ENCODE measurements around the gene PPP2R2B. TPM values are rescaled to one million over a fixed set of nuclear protein-coding genes. Genes with fewer than 3 reads are reported as not detected.

Gene PPP2R2B
- total RNA-seq, 4 donors from 2014 or later, result 0.53 to 2.0 (median 1.1) TPM

DNA sequence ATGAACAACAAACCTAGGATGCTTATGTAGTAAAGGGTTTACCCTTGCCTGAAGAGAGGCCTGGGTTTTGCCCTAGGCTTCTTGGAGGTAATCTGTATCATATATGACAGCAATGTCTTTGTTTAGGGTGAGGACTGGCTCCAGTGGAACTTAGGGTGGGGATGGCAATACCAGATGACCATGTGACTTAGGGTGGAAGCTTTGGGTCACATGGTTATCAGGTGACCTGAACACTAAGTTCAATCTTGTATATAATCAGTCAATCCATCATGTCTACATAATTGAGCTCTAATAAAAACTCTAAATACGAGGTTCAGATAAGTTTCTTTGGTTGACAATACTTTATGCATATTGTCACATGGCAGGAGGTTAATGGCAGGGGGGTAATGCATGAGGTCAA lies 10.6 kb upstream of the PPP2R2B start:
- no peaks in the 10 kb centered on the region for H3K9me3 ChIP-seq
- no peaks in the 10 kb centered on the region for H3K36me3 ChIP-seq
- no peak overlapping the region for H3K4me3 ChIP-seq
- no peaks in the 10 kb centered on the region for H3K27me3 ChIP-seq
- DNase-seq, result no peak
- intact Hi-C loops (cut with DNase I), result no loop called here
- H3K4me1 ChIP-seq, result peaks cover 0 to 4% (median 0%) of the 10 kb centered on the region in 3 donors
- TF ChIP-seq POLR2A (IDR thresholded peaks at IDR 0.05), result no peak
- TF ChIP-seq CTCF (IDR thresholded peaks at IDR 0.05), result no peak
- WGBS, 2 donors, result 44 to 71% methylated on average over 1 of the region's 1 CpG
- no peak overlapping the region for H3K27ac ChIP-seq

DNA sequence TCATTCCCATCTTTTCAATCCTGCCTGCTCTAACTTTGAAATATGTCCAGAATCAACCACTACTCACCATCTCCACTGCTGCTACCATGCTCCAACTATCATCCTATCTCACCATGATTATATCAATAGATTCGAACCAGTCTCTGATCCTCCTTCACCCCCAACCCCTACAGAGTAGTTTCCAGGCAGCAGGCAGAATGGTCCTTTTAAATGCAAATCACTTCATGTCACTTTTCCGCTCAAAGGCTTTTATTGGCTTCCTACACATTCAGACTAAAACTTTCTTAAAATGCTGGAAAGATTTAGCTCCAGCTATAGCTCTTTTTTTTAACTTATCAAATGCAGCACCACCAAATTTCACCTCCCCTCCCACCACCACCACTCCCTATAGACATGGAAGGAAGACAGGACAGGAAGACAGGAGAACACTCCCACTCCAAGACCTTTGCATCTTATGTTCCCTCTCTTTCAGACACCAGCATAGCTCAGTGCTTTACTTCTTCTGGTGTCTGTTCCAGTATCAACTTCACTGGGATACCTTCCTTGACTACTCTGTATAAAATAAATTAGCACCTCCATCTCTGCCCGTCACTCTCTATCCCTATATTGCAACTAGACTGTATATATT lies 9.9 kb upstream of the PPP2R2B start:
- intact Hi-C loops (cut with DNase I), result no loop called here

DNA sequence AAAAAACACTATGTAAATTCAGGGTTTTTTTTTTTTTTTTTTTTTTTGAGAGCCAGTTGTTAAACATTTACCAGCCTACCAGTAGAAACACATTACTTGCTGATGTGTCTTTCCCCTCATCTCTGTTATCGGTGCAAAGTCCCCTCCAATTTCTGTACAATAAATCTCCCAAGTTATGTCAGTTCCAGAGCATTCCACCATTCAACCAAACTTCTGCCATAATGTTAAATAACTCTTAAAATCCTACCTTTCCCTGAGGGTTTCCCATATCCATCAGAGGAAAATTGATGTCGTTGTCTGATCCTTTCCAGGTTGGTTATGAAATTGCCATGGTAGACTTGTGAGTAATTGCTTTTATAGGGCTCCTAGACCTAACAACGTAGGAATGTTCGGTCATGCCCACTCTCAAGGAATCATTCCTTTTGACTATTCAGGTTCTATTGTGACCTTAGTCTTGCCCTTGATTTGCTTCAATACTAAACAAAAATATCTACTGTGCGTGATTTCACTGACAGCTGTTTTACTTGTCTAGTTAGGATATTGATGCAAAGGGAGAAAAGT lies 5.6 kb upstream of the PPP2R2B start:
- peaks cover 0 to 8% (median 0%) of the 10 kb centered on the region in 4 donors for H3K27me3 ChIP-seq
- TF ChIP-seq POLR2A (IDR thresholded peaks at IDR 0.05) (no peak), CTCF (IDR thresholded peaks at IDR 0.05) (no peak)
- H3K4me1 ChIP-seq, result peaks cover 0 to 2% (median 0%) of the 10 kb centered on the region in 3 donors
- H3K9me3 ChIP-seq, result no peaks in the 10 kb centered on the region
- 69 to 76% methylated on average over 5 of the region's 5 CpGs for whole genome bisulfite sequencing, 2 donors
- no peak overlapping the region for H3K4me3 ChIP-seq
- H3K36me3 ChIP-seq, result no peaks in the 10 kb centered on the region
- H3K27ac ChIP-seq, result no peak overlapping the region
- DNase-seq, result no peak
- intact Hi-C loops (cut with DNase I), result no loop called here

More for the DNA sequence above, 9.9 kb upstream of the PPP2R2B start:
- DNase-seq, result no peak
- Histone ChIP-seq H3K4me3 (no peak overlapping the region), H3K36me3 (no peaks in the 10 kb centered on the region), H3K27ac (no peak overlapping the region), H3K27me3 (no peaks in the 10 kb centered on the region), H3K4me1 (peaks cover 0 to 4% (median 0%) of the 10 kb centered on the region in 3 donors), H3K9me3 (no peaks in the 10 kb centered on the region)
- 56 to 64% methylated on average over 3 of the region's 3 CpGs for WGBS, 2 donors
- TF ChIP-seq POLR2A (IDR thresholded peaks at IDR 0.05) (no peak), CTCF (IDR thresholded peaks at IDR 0.05) (no peak)

DNA sequence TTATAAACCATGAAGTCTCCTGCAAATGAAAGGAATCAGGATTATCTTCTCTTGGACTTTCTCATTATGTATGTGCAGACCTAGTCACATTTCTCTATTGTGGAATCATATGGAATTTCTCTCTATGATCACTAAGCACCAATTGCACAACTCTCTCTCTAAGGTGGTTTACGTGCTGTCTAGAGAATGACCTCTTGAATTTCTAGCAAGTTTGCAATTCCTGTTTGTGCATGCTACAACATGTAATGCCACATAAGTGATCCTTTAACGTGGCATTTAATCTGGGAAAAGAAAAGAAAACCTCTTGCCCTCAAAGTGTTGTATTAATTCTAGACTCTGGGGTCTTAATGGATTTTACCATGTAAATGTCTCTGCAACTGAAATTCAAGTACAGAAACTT lies 5.0 kb upstream of the PPP2R2B start:
- Histone ChIP-seq H3K36me3 (no peaks in the 10 kb centered on the region), H3K4me3 (no peak overlapping the region), H3K27ac (no peak overlapping the region), H3K9me3 (no peaks in the 10 kb centered on the region), H3K4me1 (peaks cover under 1 to 8% (median 5%) of the 10 kb centered on the region in 3 donors), H3K27me3 (peaks cover 0 to 14% (median 0%) of the 10 kb centered on the region in 4 donors)
- intact Hi-C loops (cut with DNase I), result no loop called here
- TF ChIP-seq CTCF (IDR thresholded peaks at IDR 0.05) (no peak), POLR2A (IDR thresholded peaks at IDR 0.05) (no peak)
- 18 to 40% methylated on average over 2 of the region's 2 CpGs for WGBS, 2 donors
- DNase-seq, result no peak

GRCh38 chr5:146880966-146881365 lies 2.4 kb upstream of the PPP2R2B start:
- WGBS, 2 donors, result 59 to 66% methylated on average over 7 of the region's 7 CpGs
- H3K9me3 ChIP-seq, result no peaks in the 10 kb centered on the region
- H3K4me1 ChIP-seq, result peaks cover 13 to 30% (median 21%) of the 10 kb centered on the region in 3 donors
- H3K4me3 ChIP-seq, result no peak overlapping the region
- no peaks in the 10 kb centered on the region for H3K36me3 ChIP-seq
- H3K27me3 ChIP-seq, result peaks cover 0 to 32% (median 0%) of the 10 kb centered on the region in 4 donors
- intact Hi-C loops (cut with DNase I), result no loop called here
- DNase-seq, result no peak
- H3K27ac ChIP-seq, result no peak overlapping the region
- TF ChIP-seq POLR2A (IDR thresholded peaks at IDR 0.05) (no peak), CTCF (IDR thresholded peaks at IDR 0.05) (no peak)

Data from esophagus squamous epithelium (tissue), 5 donors.